ENCODE measurements around the gene TRPC1.
"Not testable (repeated sequence)": the region's sequence is repeated elsewhere in the genome, so short reads cannot be mapped to it uniquely, and the experiment has no call there.

The TRPC1 gene

DNA sequence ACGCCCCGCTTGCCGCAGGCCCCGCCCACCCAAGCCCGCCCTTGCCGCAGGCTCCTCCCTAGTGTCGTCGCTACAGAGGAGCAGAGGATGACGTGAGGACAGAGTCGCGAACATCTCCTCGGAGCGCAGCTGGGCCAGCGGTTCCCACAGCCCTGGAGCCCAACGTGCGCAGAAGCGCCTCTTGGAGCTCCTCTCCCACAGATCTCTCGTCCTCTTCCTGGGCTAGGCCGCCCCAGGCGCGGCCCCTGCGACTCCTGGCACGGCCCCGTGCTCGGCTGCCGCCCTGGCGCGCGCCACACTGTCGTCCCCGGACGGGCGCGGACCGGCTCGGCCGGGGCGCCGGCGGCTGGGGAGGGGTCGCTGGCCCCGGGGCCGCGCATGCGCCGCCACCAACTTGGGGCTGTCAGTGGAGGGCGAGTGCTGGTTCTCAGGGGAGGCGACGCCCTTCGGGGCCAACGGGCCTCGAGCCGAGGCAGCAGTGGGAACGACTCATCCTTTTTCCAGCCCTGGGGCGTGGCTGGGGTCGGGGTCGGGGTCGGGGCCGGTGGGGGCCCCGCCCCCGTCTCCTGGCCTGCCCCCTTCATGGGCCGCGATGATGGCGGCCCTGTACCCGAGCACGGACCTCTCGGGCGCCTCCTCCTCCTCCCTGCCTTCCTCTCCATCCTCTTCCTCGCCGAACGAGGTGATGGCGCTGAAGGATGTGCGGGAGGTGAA is at the start of gene TRPC1:
TSS of gene TRPC1 (plus strand) at position 67 of the 714 bp plus-strand sequence. CDS start at position 593, 526 bp downstream.
- DNase-seq = peak; percentile 86

GRCh38 chr3:142676151-142676550 is 47.7 kb upstream of the TRPC1 start:
- no peak for DNase-seq

GRCh38 chr3:142680710-142681109 is 43.1 kb upstream of the TRPC1 start:
- DNase-seq = no peak

- no peak for DNase-seq
Measured at GRCh38 chr3:142690613-142691012, 33.2 kb upstream of the TRPC1 start.

DNA sequence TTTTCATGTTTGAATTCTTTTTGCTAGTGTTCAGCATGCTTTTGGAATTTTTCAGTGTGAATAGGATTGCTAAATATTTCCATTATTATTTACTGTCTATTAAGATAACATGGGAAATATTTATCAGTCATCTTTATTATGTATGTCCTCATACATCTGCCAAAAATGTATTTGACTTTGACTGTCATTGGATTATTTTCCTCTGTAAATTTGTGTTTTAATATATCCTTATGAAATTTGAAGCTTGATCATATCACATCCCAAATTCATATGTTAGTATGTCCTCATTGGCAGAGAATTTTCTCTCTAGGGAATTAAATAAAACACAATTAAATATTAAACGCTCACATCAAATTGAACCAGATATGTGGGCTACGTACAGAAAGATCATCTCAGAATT is 32.3 kb upstream of the TRPC1 start:
- no peak for DNase-seq

- no peak for DNase-seq
Measured at GRCh38 chr3:142693136-142693853, 30.5 kb upstream of the TRPC1 start.

DNA sequence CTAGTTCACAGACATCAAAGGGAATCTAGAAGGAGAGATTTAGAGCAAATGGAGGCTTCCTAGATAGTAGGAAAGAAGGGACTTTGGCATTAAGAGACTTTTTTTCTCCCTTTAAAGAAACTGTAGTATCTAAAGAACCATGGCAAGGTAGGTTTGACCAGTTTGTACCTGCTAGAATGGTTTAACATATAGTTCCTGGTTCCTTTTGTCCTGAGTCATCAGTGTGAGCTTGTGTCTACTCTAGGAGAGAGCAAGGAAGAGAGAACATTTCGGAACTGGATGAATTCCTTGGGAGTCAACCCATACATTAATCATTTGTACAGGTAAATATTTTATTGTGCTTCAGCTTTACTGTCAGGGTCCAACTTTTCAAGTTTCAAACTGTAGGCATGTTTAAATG is 29.6 kb upstream of the TRPC1 start:
- no peak for DNase-seq

DNA sequence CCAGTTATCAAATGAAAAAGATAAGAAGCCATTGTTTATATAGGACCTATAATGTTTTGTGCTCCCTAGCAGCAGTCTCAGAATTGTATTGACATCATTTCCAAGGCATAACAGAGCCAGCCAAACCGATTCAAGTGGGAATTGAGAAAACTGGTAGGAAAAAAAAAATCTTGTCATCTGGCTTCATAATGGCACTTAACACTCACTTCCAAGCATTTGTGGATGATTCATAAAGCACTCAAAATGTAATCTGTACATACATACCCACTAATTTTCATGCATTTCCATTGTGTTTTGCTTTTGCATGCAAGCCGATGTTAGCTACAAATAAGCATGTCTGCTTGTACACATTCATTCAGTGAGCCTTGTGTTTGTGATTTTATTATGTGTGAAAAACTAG is 18.6 kb upstream of the TRPC1 start:
- peak; percentile 11 for DNase-seq

DNA sequence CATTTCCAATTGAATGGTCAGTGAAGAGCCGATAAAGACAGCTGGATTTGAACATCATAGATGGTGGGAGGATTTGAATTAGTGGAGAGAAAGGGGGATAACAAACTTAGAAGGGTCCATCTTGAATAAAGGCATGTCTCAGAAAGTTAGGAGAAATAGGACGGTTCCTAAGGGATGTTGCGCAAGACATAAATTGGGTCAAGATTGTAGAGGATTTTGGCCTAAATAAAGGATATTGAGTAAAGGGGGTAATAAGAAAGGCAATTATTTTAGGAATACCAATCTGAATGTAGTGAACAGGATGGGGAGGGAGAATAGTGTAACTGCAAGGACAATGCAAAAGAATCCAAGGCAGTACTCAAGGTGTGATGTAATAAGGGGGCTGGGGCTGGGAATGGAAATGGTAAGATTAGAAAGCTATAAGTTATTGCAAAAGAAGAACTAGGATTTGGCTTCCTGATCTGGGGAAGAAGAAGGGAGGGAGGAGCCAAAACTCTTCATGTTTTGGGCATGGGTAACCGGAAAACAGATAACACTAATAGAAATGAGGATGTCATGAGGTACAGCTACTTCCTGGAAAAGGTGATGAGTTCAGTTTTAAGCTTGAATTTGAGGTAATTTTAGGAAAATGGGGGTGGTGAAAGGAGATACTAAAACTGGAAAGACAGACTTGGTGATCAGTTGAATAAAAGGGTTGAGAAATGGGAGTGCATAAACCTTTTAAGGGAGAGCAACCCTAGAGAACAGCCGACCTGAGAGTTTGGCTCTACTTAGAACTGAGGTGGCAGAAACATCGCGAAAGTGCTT is 17.3 kb upstream of the TRPC1 start:
- DNase-seq = no peak

DNA sequence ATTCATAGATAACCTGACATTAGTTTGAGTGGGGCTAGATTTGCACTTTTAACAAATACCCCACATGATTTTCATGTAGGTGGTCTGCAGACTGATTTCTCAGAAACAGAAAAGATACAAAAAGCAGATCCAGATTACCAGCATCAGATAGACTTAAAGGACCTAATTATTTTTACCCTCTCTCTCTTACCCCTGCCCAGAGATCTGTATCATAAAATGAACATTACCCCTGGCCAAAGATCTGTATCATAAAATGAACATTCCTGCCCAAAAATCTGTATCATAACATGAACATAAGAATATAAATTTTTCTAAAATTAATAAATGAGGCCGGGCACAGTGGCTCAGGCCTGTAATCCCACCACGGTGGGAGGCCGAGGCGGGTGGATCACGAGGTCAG is 14.6 kb upstream of the TRPC1 start:
- DNase-seq = no peak

GRCh38 chr3:142714882-142715281 is 9.0 kb upstream of the TRPC1 start:
- DNase-seq = not testable (repeated sequence)

DNA sequence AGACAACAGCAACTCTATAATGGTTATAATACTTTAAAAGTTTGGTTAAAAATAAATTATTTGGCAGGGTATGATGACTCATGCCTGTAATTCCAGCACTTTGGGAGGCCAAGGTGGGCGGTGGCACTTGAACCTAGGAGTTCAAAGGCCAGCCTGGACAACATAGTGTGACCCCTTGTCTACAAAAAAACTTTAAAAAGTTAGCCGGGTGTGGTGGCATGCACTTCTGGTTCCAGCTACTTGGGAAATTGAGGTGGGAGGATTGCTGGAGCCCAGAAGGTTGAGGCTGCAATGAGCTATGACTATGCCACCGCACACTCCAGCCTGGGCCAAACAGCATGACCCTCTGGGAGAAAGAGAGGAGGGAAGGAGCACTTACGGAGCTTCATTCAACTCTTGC is 7.7 kb upstream of the TRPC1 start:
- DNase-seq = no peak

- DNase-seq = no peak
Measured at GRCh38 chr3:142723665-142723967, 218 bp upstream of the TRPC1 start.

DNA sequence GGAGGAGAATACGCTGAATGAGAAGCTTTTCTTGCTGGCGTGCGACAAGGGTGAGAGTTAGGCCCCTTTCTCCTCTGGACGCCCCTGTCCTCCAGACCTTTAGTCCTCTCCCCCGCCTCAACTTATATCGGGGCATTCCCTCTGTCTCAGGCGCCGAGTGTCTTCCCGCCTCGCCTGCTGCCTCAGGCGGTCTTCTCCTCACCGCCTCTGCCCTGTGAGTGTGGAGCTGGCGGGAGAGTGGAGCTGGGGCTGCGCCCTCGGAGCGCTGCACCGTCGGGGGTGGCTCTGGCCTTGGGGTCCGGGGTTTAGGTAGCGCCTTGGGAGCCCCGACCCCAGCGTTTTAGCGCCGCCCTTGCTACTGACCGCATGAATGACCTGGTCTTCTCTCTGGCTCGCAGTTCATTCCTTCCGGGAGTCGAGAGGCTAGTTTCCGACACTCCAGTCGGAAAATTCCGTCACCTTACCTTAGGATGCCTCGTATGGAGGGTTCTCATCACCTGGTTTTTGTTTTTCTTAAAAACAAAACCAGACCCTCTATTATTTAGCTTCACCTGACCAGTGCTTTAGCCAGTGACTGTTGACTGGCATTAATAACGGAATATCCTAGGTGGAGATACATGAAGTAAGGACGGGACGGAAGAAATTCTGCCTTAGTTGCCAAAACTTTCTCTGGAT is 985 bp downstream of the TRPC1 start:
- DNase-seq = no peak

DNA sequence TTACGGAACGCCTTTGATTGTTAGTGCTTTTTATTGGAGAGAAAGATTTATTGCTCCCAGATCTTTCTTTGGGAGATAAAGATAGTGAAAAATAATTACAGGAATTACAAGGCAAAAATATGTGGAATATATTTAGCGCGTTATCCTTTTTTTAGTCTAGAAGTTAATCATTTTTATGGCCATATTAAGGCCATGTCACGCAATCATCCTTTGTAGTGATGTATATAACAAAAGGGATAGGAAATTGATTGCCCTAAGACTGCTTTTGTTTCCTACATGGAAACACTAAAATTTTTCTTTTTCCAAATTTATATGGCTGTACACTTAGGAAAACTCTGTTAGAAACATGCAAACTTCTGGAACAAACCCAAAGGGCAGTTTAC is 1.5 kb downstream of the TRPC1 start:
- DNase-seq = no peak

- DNase-seq = no peak
Measured at GRCh38 chr3:142726017-142726416, 2.2 kb downstream of the TRPC1 start.

GRCh38 chr3:142732066-142732465 is 8.2 kb downstream of the TRPC1 start:
- no peak for DNase-seq

DNA sequence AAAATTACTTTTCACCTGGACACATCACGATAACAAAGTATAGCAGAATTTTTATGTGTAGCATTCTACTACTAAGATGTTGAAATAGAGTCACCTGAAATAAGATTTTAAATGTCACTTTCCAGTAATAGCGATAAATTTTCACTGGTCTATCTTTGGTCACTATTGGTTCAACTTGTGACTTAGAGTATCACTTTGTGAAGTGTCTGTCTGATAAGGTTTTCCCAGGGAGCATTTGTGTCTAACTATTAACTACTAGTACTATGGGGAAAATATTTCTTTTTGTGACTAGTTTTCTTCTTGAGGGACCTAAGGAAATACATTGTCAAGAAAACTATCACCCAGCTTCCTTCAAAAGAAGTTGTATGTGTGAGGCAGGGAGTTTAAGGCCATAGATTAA is 11.0 kb downstream of the TRPC1 start:
- DNase-seq = no peak

GRCh38 chr3:142735462-142735861 is 11.6 kb downstream of the TRPC1 start:
- DNase-seq = no peak

- no peak for DNase-seq
Measured at GRCh38 chr3:142738396-142738795, 14.6 kb downstream of the TRPC1 start.

DNA sequence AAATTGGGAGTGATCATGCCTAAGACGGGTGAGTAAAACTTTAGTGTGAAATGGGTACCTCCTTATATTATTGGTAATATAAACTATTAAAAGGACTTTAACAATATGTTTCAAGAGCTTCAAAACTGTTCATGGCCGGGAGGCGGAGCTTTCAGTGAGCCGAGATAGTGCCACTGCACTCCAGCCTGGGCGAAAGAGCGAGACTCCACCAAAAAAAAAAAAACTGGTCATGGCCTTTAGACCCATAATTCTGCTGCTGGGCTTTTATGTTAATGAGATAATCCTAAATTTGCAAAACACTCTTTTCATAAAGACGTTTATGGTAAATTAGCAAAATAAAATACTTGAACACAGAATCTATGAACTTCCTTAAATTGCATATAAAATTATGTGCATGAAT is 22.8 kb downstream of the TRPC1 start:
- DNase-seq = no peak

- DNase-seq = not testable (repeated sequence)
Measured at GRCh38 chr3:142750531-142750930, 26.7 kb downstream of the TRPC1 start.

DNA sequence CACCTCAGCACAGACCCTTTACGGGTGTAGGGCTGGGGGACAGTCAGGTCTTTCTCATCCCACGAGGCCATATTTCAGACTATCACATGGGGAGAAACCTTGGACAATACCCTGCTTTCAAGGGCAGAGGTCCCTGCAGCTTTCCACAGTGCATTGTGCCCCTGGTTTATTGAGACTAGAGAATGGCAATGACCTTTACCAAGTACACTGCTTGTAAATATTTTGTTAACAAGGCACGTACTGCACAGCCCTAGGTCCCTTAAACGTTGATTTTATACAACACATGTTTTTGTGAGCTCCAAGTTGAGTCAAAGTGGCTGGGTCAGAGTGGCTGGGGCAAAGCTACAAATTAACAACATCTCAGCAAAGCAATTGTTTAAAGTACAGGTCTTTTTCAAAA is 28.8 kb downstream of the TRPC1 start:
- DNase-seq = not testable (repeated sequence)
